ENCODE data around the gene ADO. TPM values are rescaled to one million over a fixed set of nuclear protein-coding genes. Genes with fewer than 3 reads are reported as not detected.
A peak's percentile ranks its signal among the peaks of the same experiment; 100 is the strongest.
"Not testable (repeated sequence)": the region's sequence is repeated elsewhere in the genome, so short reads cannot be mapped to it uniquely, and the experiment has no call there.

Gene ADO
- polyA plus RNA-seq, 1 donor, result 21.1 TPM

DNA sequence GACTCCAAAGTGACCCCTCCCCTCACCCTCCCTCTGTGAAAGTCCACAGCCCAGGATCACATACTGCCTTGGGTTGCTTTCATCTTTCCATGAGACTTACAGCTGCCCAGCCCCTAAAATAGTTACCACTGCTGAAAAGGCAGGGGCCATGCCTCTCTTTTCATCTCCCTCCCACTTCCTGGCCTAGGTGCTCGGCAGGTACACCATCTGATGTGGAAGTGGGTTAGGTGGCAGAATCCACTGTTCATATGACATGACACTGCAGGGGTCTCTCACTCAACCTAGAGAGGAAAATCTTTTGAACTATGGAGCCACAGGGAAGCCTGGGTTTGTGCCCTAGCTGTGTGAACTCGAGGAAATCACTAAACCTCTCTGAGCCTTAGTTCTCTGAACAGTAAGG, 38.8 kb upstream of the ADO start:
- H3K36me3 ChIP-seq (ENCODE audit: control insufficient read depth, insufficient read depth, low read length), result no peaks in the 10 kb centered on the region
- peaks cover 24% of the 10 kb centered on the region for H3K4me1 ChIP-seq (ENCODE audit: control insufficient read depth, insufficient read depth, low read length)
- WGBS (ENCODE audit: insufficient coverage, low lambda C conversion rate), result 63% methylated on average over 1 of the region's 2 CpGs
- DNase-seq, result no peak
- H3K27ac ChIP-seq (ENCODE audit: low read length), result peak overlapping the region; percentile 9
- no peak overlapping the region for H3K4me3 ChIP-seq (ENCODE audit: low read length)
- no peaks in the 10 kb centered on the region for H3K27me3 ChIP-seq (ENCODE audit: control insufficient read depth, insufficient read depth, low read length)
- H3K9me3 ChIP-seq (ENCODE audit: control insufficient read depth, low read depth, low read length), result no peaks in the 10 kb centered on the region

DNA sequence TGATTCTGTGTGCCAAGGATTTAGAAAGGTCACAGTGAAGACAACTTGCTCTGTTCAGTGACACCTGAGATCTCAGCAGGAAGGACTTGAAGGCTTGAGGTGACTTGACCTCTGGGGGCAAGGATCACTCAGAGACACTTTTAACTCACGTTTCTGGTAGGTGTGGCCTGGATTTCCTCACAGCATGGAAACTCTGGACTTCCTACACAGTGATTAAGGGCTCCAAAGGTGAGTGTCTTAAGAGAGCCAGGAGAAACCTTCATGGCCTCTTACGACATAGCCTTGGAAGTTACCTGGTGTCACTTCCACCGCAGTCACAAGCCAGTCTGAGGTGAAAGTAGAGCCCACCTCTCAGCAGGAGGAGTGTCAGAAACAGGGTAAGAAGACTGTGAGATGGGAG, 38.1 kb upstream of the ADO start:
- H3K4me3 ChIP-seq (ENCODE audit: low read length), result no peak overlapping the region
- no peaks in the 10 kb centered on the region for H3K36me3 ChIP-seq (ENCODE audit: control insufficient read depth, insufficient read depth, low read length)
- H3K27ac ChIP-seq (ENCODE audit: low read length), result peak overlapping the region; percentile 29
- no peaks in the 10 kb centered on the region for H3K9me3 ChIP-seq (ENCODE audit: control insufficient read depth, low read depth, low read length)
- H3K4me1 ChIP-seq (ENCODE audit: control insufficient read depth, insufficient read depth, low read length), result peaks cover 22% of the 10 kb centered on the region
- no peaks in the 10 kb centered on the region for H3K27me3 ChIP-seq (ENCODE audit: control insufficient read depth, insufficient read depth, low read length)
- WGBS (ENCODE audit: insufficient coverage, low lambda C conversion rate), result no CpG with 5 or more reads among the region's 3 CpGs
- DNase-seq, result peak; percentile 95 to 97

GRCh38 chr10:62769574-62770242, 34.8 kb upstream of the ADO start:
- no peak for DNase-seq
- peaks cover 15% of the 10 kb centered on the region for H3K4me1 ChIP-seq (ENCODE audit: control insufficient read depth, insufficient read depth, low read length)
- no CpG with 5 or more reads among the region's 1 CpG for WGBS (ENCODE audit: insufficient coverage, low lambda C conversion rate)
- no peak overlapping the region for H3K27ac ChIP-seq (ENCODE audit: low read length)
- no peak overlapping the region for H3K4me3 ChIP-seq (ENCODE audit: low read length)
- H3K9me3 ChIP-seq (ENCODE audit: control insufficient read depth, low read depth, low read length), result no peaks in the 10 kb centered on the region
- no peaks in the 10 kb centered on the region for H3K36me3 ChIP-seq (ENCODE audit: control insufficient read depth, insufficient read depth, low read length)
- no peaks in the 10 kb centered on the region for H3K27me3 ChIP-seq (ENCODE audit: control insufficient read depth, insufficient read depth, low read length)

- Histone ChIP-seq H3K27me3 (ENCODE audit: control insufficient read depth, insufficient read depth, low read length) (no peaks in the 10 kb centered on the region), H3K9me3 (ENCODE audit: control insufficient read depth, low read depth, low read length) (no peaks in the 10 kb centered on the region), H3K27ac (ENCODE audit: low read length) (no peak overlapping the region), H3K4me3 (ENCODE audit: low read length) (no peak overlapping the region), H3K36me3 (ENCODE audit: control insufficient read depth, insufficient read depth, low read length) (no peaks in the 10 kb centered on the region), H3K4me1 (ENCODE audit: control insufficient read depth, insufficient read depth, low read length) (peaks cover 1% of the 10 kb centered on the region)
- 57% methylated on average over 2 of the region's 7 CpGs for WGBS (ENCODE audit: insufficient coverage, low lambda C conversion rate)
- no peak for DNase-seq
These were observed 32.1 kb upstream of the ADO start for GRCh38 chr10:62772186-62772974.

DNA sequence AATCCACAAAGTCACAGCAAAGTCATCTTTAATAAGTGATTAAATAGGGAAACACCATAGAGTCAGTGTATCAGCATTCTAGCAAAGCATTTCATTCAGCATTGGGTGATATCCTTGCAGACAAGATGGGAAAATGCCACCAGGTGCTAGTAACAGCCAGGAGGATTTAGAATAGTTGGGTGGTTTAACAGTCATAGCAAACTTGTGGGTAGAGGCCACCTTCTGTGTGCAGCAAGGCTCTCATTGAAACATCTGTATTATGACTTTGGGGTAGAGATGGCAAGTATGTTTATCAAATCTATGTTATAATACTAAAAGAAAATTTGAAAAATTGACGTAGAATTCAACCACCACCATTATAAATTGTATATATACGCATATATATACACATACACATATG, 26.4 kb upstream of the ADO start:
- Histone ChIP-seq H3K27me3 (ENCODE audit: control insufficient read depth, insufficient read depth, low read length) (no peaks in the 10 kb centered on the region), H3K4me3 (ENCODE audit: low read length) (no peak overlapping the region), H3K4me1 (ENCODE audit: control insufficient read depth, insufficient read depth, low read length) (no peaks in the 10 kb centered on the region), H3K27ac (ENCODE audit: low read length) (no peak overlapping the region), H3K36me3 (ENCODE audit: control insufficient read depth, insufficient read depth, low read length) (no peaks in the 10 kb centered on the region), H3K9me3 (ENCODE audit: control insufficient read depth, low read depth, low read length) (no peaks in the 10 kb centered on the region)
- WGBS (ENCODE audit: insufficient coverage, low lambda C conversion rate), result no CpG with 5 or more reads among the region's 2 CpGs
- DNase-seq, result no peak

DNA sequence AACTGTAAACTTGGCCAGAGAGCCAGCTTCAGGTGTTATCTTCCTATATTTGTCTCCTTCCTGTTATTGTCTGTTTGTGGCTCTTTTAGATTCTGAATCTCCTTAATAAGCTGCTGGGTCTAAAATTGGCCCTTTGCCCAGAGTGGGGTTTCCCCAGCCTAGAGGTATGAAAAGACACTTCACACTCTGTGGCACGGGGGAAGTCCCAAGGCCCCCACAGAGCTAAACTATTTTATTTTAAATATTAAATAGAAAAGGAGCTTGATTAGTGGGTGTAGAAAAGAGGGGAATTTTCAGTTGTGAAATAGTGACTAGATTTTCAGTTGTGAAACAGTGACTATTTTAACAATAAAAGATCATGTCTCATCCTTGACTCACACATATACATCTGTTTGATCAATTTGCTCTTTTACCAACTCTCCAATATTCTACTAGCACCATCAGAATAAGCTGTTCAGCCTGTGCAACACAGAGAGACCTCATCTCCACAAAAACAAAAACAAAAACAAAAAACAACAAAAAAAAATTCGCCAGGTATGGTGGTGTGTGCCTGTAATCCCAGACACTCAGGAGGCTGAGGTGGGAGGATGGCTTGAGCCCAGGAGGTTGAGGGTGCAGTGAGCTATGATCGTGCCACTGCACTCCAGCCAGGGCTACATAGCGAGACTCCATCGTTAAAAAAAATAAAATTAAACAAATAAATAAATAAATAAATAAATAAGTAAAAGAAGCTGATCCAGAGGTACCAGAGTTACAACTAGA, 24.9 kb upstream of the ADO start:
- no peaks in the 10 kb centered on the region for H3K4me1 ChIP-seq (ENCODE audit: control insufficient read depth, insufficient read depth, low read length)
- H3K27me3 ChIP-seq (ENCODE audit: control insufficient read depth, insufficient read depth, low read length), result no peaks in the 10 kb centered on the region
- DNase-seq, result no peak
- H3K27ac ChIP-seq (ENCODE audit: low read length), result no peak overlapping the region
- no peaks in the 10 kb centered on the region for H3K36me3 ChIP-seq (ENCODE audit: control insufficient read depth, insufficient read depth, low read length)
- 90% methylated on average over 3 of the region's 5 CpGs for WGBS (ENCODE audit: insufficient coverage, low lambda C conversion rate)
- H3K9me3 ChIP-seq (ENCODE audit: control insufficient read depth, low read depth, low read length), result no peaks in the 10 kb centered on the region
- no peak overlapping the region for H3K4me3 ChIP-seq (ENCODE audit: low read length)

GRCh38 chr10:62784537-62784936, 20.0 kb upstream of the ADO start:
- H3K36me3 ChIP-seq (ENCODE audit: control insufficient read depth, insufficient read depth, low read length); H3K27me3 ChIP-seq (ENCODE audit: control insufficient read depth, insufficient read depth, low read length); H3K4me3 ChIP-seq (ENCODE audit: low read length); H3K4me1 ChIP-seq (ENCODE audit: control insufficient read depth, insufficient read depth, low read length); H3K27ac ChIP-seq (ENCODE audit: low read length); DNase-seq; H3K9me3 ChIP-seq (ENCODE audit: control insufficient read depth, low read depth, low read length): not testable (repeated sequence)
- WGBS (ENCODE audit: insufficient coverage, low lambda C conversion rate), result 100% methylated on average over 1 of the region's 3 CpGs

DNA sequence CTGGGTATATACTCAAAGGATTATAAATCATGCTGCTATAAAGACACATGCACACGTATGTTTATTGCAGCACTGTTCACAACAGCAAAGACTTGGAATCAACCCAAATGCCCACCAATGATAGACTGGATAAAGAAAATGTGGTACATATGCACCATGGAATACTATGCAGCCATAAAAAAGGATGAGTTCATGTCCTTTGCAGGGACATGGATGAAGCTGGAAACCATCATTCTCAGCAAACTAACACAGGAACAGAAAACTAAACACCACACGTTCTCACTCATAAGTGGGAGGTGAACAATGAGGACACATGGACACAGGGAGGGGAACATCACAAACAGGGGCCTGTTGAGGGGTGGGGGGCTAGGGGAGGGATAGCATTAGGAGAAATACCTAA, 16.2 kb upstream of the ADO start:
- H3K27ac ChIP-seq (ENCODE audit: low read length); H3K4me3 ChIP-seq (ENCODE audit: low read length); H3K4me1 ChIP-seq (ENCODE audit: control insufficient read depth, insufficient read depth, low read length); H3K27me3 ChIP-seq (ENCODE audit: control insufficient read depth, insufficient read depth, low read length); H3K36me3 ChIP-seq (ENCODE audit: control insufficient read depth, insufficient read depth, low read length); DNase-seq; H3K9me3 ChIP-seq (ENCODE audit: control insufficient read depth, low read depth, low read length): not testable (repeated sequence)
- WGBS (ENCODE audit: insufficient coverage, low lambda C conversion rate), result no CpG with 5 or more reads among the region's 2 CpGs

- Histone ChIP-seq H3K9me3 (ENCODE audit: control insufficient read depth, low read depth, low read length) (no peaks in the 10 kb centered on the region), H3K36me3 (ENCODE audit: control insufficient read depth, insufficient read depth, low read length) (no peaks in the 10 kb centered on the region), H3K27me3 (ENCODE audit: control insufficient read depth, insufficient read depth, low read length) (no peaks in the 10 kb centered on the region), H3K27ac (ENCODE audit: low read length) (no peak overlapping the region), H3K4me1 (ENCODE audit: control insufficient read depth, insufficient read depth, low read length) (no peaks in the 10 kb centered on the region), H3K4me3 (ENCODE audit: low read length) (no peak overlapping the region)
- 60% methylated on average over 1 of the region's 9 CpGs for WGBS (ENCODE audit: insufficient coverage, low lambda C conversion rate)
- no peak for DNase-seq
These were observed 15.6 kb upstream of the ADO start for GRCh38 chr10:62788861-62789467.

DNA sequence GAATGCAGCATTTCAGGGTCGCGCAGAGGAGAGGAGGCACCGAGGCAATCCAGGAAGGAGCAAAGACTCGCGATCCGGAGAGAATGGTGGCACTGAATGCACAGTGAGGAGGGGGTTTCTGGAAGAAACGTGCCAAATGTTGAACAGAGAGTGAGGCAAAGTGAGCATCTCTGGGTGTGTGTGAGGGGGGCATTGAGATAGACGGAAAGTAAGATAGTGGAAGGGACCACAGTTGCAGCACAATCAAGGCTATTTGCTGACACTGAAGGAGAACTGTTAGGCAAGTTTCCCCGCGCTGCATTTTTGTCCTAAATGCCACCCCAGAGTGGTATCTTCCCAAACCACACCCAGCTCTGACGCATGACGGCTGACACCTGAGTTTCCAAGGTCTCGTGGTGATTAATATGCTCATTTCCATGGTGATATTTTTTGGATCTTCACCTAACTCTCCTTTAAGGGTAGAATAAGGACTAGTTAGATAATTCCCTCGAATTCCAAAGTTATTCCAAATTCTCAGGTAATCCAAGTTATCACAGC, 14.4 kb upstream of the ADO start:
- Histone ChIP-seq H3K4me3 (ENCODE audit: low read length) (no peak overlapping the region), H3K36me3 (ENCODE audit: control insufficient read depth, insufficient read depth, low read length) (no peaks in the 10 kb centered on the region), H3K27ac (ENCODE audit: low read length) (no peak overlapping the region), H3K27me3 (ENCODE audit: control insufficient read depth, insufficient read depth, low read length) (peaks cover 3% of the 10 kb centered on the region), H3K4me1 (ENCODE audit: control insufficient read depth, insufficient read depth, low read length) (no peaks in the 10 kb centered on the region), H3K9me3 (ENCODE audit: control insufficient read depth, low read depth, low read length) (no peaks in the 10 kb centered on the region)
- 100% methylated on average over 1 of the region's 14 CpGs for WGBS (ENCODE audit: insufficient coverage, low lambda C conversion rate)
- DNase-seq, result no peak
